Activated CD4-positive, alpha-beta T cell treated with anti-CD3 and anti-CD28 coated beads for 48 hours (primary cell): ENCODE results near the gene PNKD.

ENCODE experiments used
- DNase-seq: peaks from one replicate; pipeline ENCODE4 v3.0.0-alpha.2; 2020

The PNKD gene

GRCh38 chr2:218269900-218270720 is at the start of gene PNKD, which contains the start of gene AAMP:
Gene PNKD, plus strand, starts transcription at chr2:218270519. Its CDS starts 17 bp downstream, at chr2:218270536.
Gene AAMP, minus strand, starts transcription at chr2:218270137. Its CDS starts 51 bp downstream, at chr2:218270086.
- DNase-seq, result peak; percentile 100

- DNase-seq, result no peak
Observed at GRCh38 chr2:218221000-218221399, 49.3 kb upstream of the PNKD start.

GRCh38 chr2:218223046-218223445 is 47.3 kb upstream of the PNKD start:
- peak; percentile 25 for DNase-seq

GRCh38 chr2:218224186-218224585 is 46.1 kb upstream of the PNKD start:
- no peak for DNase-seq

- no peak for DNase-seq
Observed at GRCh38 chr2:218226903-218227302, 43.4 kb upstream of the PNKD start.

- DNase-seq, result no peak
Observed at GRCh38 chr2:218228366-218229090, 41.8 kb upstream of the PNKD start.

- DNase-seq, result peak; percentile 55
Observed at GRCh38 chr2:218229239-218229638, 41.1 kb upstream of the PNKD start.

- peak; percentile 40 for DNase-seq
Observed at GRCh38 chr2:218229851-218230250, 40.5 kb upstream of the PNKD start.

- DNase-seq, result peak; percentile 60
Observed at GRCh38 chr2:218230882-218231281, 39.4 kb upstream of the PNKD start.

GRCh38 chr2:218233543-218233942 is 36.8 kb upstream of the PNKD start:
- DNase-seq, result no peak

- DNase-seq, result no peak
Observed at GRCh38 chr2:218234521-218234920, 35.8 kb upstream of the PNKD start.

- DNase-seq, result no peak
Observed at GRCh38 chr2:218235017-218235416, 35.3 kb upstream of the PNKD start.

GRCh38 chr2:218236829-218237228 is 33.5 kb upstream of the PNKD start:
- no peak for DNase-seq

GRCh38 chr2:218238887-218239286 is 31.4 kb upstream of the PNKD start:
- DNase-seq, result no peak

GRCh38 chr2:218244204-218244603 is 26.1 kb upstream of the PNKD start:
- DNase-seq, result no peak

GRCh38 chr2:218244665-218245064 is 25.7 kb upstream of the PNKD start:
- no peak for DNase-seq

GRCh38 chr2:218245214-218245613 is 25.1 kb upstream of the PNKD start:
- no peak for DNase-seq

GRCh38 chr2:218249691-218250090 is 20.6 kb upstream of the PNKD start:
- DNase-seq, result no peak

- no peak for DNase-seq
Observed at GRCh38 chr2:218252509-218253231, 17.6 kb upstream of the PNKD start.

- DNase-seq, result no peak
Observed at GRCh38 chr2:218253232-218253625, 17.1 kb upstream of the PNKD start.

GRCh38 chr2:218255446-218255845 is 14.9 kb upstream of the PNKD start:
- no peak for DNase-seq

- DNase-seq, result no peak
Observed at GRCh38 chr2:218256612-218257350, 13.5 kb upstream of the PNKD start.
